Measurements from ENCODE around the gene OSTF1.

OSTF1 gene

GRCh38 chr9:75104607-75105006 is 16.3 kb downstream of the OSTF1 start:
- in situ Hi-C loops (cut with HindIII; ENCODE audit: low sequenced_read_pairs), result no loop called here
- DNase-seq (ENCODE audit: low read depth, low spot score), result no peak
- no peak overlapping the region for H3K4me3 ChIP-seq (ENCODE audit: low read depth, low read length)
- TF ChIP-seq, protein P1, sequence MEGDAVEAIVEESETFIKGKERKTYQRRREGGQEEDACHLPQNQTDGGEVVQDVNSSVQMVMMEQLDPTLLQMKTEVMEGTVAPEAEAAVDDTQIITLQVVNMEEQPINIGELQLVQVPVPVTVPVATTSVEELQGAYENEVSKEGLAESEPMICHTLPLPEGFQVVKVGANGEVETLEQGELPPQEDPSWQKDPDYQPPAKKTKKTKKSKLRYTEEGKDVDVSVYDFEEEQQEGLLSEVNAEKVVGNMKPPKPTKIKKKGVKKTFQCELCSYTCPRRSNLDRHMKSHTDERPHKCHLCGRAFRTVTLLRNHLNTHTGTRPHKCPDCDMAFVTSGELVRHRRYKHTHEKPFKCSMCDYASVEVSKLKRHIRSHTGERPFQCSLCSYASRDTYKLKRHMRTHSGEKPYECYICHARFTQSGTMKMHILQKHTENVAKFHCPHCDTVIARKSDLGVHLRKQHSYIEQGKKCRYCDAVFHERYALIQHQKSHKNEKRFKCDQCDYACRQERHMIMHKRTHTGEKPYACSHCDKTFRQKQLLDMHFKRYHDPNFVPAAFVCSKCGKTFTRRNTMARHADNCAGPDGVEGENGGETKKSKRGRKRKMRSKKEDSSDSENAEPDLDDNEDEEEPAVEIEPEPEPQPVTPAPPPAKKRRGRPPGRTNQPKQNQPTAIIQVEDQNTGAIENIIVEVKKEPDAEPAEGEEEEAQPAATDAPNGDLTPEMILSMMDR (IDR thresholded peaks at IDR 0.05; ENCODE audit: low read depth, low read length), result no peak

- TF ChIP-seq, protein P1 (IDR thresholded peaks at IDR 0.05; ENCODE audit: low read depth, low read length), result no peak
- no peak for DNase-seq (ENCODE audit: low read depth, low spot score)
- H3K4me3 ChIP-seq (ENCODE audit: low read depth, low read length), result no peak overlapping the region
- in situ Hi-C loops (cut with HindIII; ENCODE audit: low sequenced_read_pairs), result no loop called here
Observed at GRCh38 chr9:75105019-75105540, 16.8 kb downstream of the OSTF1 start.

DNA sequence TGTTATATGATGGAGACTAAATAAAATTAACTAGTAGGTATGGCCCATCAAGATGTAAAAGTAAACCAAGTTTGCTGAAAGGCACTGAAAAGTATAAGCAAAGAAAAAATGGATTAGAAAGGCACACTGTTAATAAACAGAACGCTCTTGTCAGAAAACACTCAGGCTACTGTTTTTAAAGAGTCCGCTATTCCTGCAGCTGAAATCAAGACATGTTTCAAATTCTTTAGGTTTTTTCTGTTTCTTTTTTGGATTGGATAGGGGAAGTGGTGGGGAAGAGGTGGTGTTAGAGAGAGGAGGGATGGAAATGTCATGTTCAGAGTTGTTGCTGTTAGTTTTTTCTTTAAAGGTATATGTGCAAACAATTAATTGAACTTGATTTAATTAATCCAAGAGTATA is 17.5 kb downstream of the OSTF1 start:
- H3K4me3 ChIP-seq (ENCODE audit: low read depth, low read length), result no peak overlapping the region
- in situ Hi-C loops (cut with HindIII; ENCODE audit: low sequenced_read_pairs), result no loop called here
- DNase-seq (ENCODE audit: low read depth, low spot score), result no peak
- TF ChIP-seq, protein P1 (IDR thresholded peaks at IDR 0.05; ENCODE audit: low read depth, low read length), result no peak

- no peak overlapping the region for H3K4me3 ChIP-seq (ENCODE audit: low read depth, low read length)
- TF ChIP-seq, protein P1 (IDR thresholded peaks at IDR 0.05; ENCODE audit: low read depth, low read length), result no peak
- in situ Hi-C loops (cut with HindIII; ENCODE audit: low sequenced_read_pairs), result no loop called here
- DNase-seq (ENCODE audit: low read depth, low spot score), result no peak
Observed at GRCh38 chr9:75106857-75107256, 18.5 kb downstream of the OSTF1 start.

DNA sequence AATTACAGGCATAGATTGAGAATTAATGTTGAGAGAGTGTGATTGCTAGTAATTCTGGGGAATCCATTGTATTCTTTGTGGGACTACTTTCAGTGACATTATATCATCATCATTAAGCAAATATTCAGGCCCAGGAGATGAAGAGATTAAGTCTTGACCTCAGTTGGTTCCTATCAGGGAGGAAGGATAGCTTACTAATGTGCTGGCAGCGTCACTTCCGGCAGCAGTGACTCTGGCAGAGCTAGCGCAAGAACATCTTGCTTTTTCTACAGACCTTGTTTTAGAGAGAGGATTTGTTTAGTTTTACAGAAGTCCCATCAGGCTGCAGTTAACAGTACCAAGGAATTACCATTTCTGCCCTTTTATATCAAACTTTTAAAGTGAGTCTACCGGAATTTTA is 20.3 kb downstream of the OSTF1 start:
- no peak overlapping the region for H3K4me3 ChIP-seq (ENCODE audit: low read depth, low read length)
- TF ChIP-seq, protein P1 (IDR thresholded peaks at IDR 0.05; ENCODE audit: low read depth, low read length), result no peak
- no peak for DNase-seq (ENCODE audit: low read depth, low spot score)
- in situ Hi-C loops (cut with HindIII; ENCODE audit: low sequenced_read_pairs), result no loop called here

DNA sequence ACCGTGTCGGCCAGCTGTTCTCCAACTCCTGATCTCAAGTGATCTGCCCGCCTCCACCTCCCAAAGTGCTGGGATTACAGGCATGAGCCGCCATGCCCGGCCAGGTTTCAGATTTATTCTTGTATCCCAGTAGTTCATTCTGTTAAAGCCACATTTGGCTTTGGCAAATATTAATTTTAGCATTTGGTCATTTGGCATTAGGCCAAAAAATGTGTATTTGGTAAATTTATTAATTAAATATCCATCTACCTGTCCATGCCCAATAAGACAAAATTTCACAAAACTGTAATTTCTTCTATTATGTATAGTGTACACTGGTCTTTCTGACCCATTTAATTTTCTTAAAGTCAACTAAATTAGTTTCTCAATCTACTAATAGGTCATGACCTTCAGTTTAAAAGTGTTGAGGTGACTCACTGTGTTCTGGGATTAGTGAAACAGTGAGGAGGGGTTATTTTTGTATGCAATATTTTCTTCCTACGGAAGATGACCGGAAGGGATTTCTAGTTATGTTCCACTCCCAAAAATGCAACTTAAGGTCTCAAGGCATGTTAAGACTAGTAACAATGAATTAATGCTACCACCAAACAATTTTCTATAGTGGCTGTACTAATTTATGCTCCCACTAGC is 21.0 kb downstream of the OSTF1 start:
- TF ChIP-seq, protein P1 (IDR thresholded peaks at IDR 0.05; ENCODE audit: low read depth, low read length), result no peak
- H3K4me3 ChIP-seq (ENCODE audit: low read depth, low read length), result no peak overlapping the region
- DNase-seq (ENCODE audit: low read depth, low spot score), result no peak
- in situ Hi-C loops (cut with HindIII; ENCODE audit: low sequenced_read_pairs), result no loop called here

Measured in astrocyte of the spinal cord (primary cell).